Gastrocnemius medialis (tissue), 4 donors: ENCODE results near the gene SERINC5.

Source experiments
- CTCF ChIP-seq, 5 experiments: fragments of 450-650 bp in 3 of 5; fragments of 200-600 bp in 2 of 5; sonication (generic) in 2 of 5; IDR thresholded peaks in 4 of 5; conservative IDR thresholded peaks in 1 of 5; 1 replicate in 4 of 5; 2 replicates in 1 of 5; pipeline ENCODE4 v1.5.1; 2016 to 2019; ENCODE audit warnings: antibody characterized with exemption in 5 of 5, mild to moderate bottlenecking in 3 of 5, moderate library complexity in 3 of 5
- POLR2A ChIP-seq, 2 donors: fragments of 450-650 bp; IDR thresholded peaks; one replicate each; pipeline ENCODE4 v1.6.1; 2017; ENCODE audit warnings: antibody characterized with exemption in 2 of 2, mild to moderate bottlenecking in 2 of 2, moderate library complexity in 2 of 2

DNA sequence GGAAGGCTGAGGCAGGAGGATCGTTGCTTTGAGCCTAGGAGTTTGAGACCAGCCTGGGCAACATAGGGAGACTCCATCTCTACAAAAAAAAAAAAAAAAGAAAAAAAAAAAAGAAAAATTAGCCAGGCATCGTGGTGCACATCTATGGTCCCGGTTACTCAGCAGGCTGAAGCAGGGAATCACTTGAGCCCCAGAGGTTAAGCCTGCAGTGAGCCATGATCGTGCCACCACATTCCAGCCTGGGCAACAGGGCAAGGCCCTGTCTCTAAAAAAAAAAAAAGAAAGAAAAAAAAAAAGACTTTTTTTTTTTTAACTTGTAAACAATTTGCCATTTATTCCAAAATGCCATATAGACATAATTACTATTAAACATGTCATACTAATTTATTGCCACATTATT, 64.5 kb downstream of the SERINC5 start:
- no peak for TF ChIP-seq CTCF (IDR thresholded peaks at IDR 0.05 in 4 of 5, conservative IDR thresholded peaks at IDR 0.05 in 1 of 5)
- TF ChIP-seq POLR2A (IDR thresholded peaks at IDR 0.05) = no peak
